HL-60 (cell line): ENCODE measurements around the gene ABHD16B.

Experiments
- DNase-seq, 2 experiments: peaks; one replicate each; pipeline ENCODE4 v3.0.0-alpha.2; 2010 to 2020; ENCODE audit warnings: low read depth in 1 of 2, low spot score in 1 of 2
- H3K27ac ChIP-seq: fragments of 250-450 bp; sonication (Bioruptor Pico); replicated peaks from 2 replicates; pipeline ENCODE4 v1.5.1; 2020; ENCODE audit warnings: mild to moderate bottlenecking, moderate library complexity
- H3K27me3 ChIP-seq: fragments of 250-450 bp; sonication (Bioruptor Pico); 2 replicates; pipeline ENCODE4 v1.5.1; 2021; ENCODE audit warnings: mild to moderate bottlenecking, moderate library complexity; ENCODE audit not compliant: insufficient read depth, poor library complexity, severe bottlenecking
- H3K4me3 ChIP-seq: replicated peaks from 2 replicates; pipeline ENCODE4 v1.5.1; 2011; ENCODE audit warnings: mild to moderate bottlenecking, control low read depth, low read length; ENCODE audit not compliant: insufficient read depth
- CTCF ChIP-seq: IDR thresholded peaks from one replicate; pipeline ENCODE4 v1.5.1; 2011; ENCODE audit warnings: low read length, control low read depth, inconsistent platforms; ENCODE audit not compliant: insufficient read depth
- GABPA ChIP-seq: IDR thresholded peaks from 2 replicates; pipeline ENCODE4 v1.6.1; 2012; ENCODE audit warnings: low read depth
- POLR2AphosphoS5 ChIP-seq: IDR thresholded peaks from 2 replicates; pipeline ENCODE4 v1.6.1; 2012; ENCODE audit warnings: low read depth
- REST ChIP-seq: IDR thresholded peaks from 2 replicates; pipeline ENCODE4 v1.6.1; 2012; ENCODE audit warnings: low read depth; ENCODE audit not compliant: insufficient replicate concordance
- SPI1 ChIP-seq: IDR thresholded peaks from 2 replicates; pipeline ENCODE4 v1.6.1; 2012; ENCODE audit warnings: low read depth, mild to moderate bottlenecking, borderline replicate concordance

ABHD16B gene

GRCh38 chr20:63830841-63831588 is 30.3 kb upstream of the ABHD16B start, which contains the start of gene ZBTB46:
Gene ZBTB46, minus strand, starts transcription at chr20:63831264. Its CDS starts 40,507 bp downstream, at chr20:63790757.
- DNase-seq = no peak
- TF ChIP-seq CTCF (no peak), REST (no peak), POLR2AphosphoS5 (no peak), GABPA (no peak), SPI1 (no peak)
- Histone ChIP-seq H3K27ac (no peak within 1 kb of the TSS), H3K4me3 (peak within 1 kb of the TSS; percentile 25), H3K27me3 (peaks cover 29% of the 10 kb centered on the region)

- no peak for DNase-seq
- Histone ChIP-seq H3K27ac (no peak overlapping the region), H3K4me3 (peak overlapping the region; percentile 25), H3K27me3 (peaks cover 29% of the 10 kb centered on the region)
- TF ChIP-seq GABPA = no peak
- no peak for TF ChIP-seq CTCF
- no peak for TF ChIP-seq SPI1
- TF ChIP-seq REST = no peak
- no peak for TF ChIP-seq POLR2AphosphoS5
These were observed 29.7 kb upstream of the ABHD16B start for GRCh38 chr20:63831646-63831992.

- DNase-seq = no peak
- Histone ChIP-seq H3K27ac (no peak overlapping the region), H3K27me3 (peaks cover 29% of the 10 kb centered on the region), H3K4me3 (0 out of 2 replicates have a peak overlapping the region, but pooled peaks have one; percentile 4)
- TF ChIP-seq SPI1 (no peak), REST (no peak), POLR2AphosphoS5 (no peak), CTCF (no peak), GABPA (no peak)
These were observed 29.2 kb upstream of the ABHD16B start for GRCh38 chr20:63831993-63832686.
